Activated CD4-positive, alpha-beta T cell treated with anti-CD3 and anti-CD28 coated beads, Interleukin-10, Interleukin-2, amounts not matched to agents 100 ng/mL and 50 ng/mL, durations not matched to agents 16 hours and 8 hours (primary cell): ENCODE results near the gene VPS26B.
"Not testable (repeated sequence)": the region's sequence is repeated elsewhere in the genome, so short reads cannot be mapped to it uniquely, and the experiment has no call there.

Experiments
- DNase-seq: peaks from one replicate; pipeline ENCODE4 v3.0.0-alpha.2; 2020

Gene VPS26B

DNA sequence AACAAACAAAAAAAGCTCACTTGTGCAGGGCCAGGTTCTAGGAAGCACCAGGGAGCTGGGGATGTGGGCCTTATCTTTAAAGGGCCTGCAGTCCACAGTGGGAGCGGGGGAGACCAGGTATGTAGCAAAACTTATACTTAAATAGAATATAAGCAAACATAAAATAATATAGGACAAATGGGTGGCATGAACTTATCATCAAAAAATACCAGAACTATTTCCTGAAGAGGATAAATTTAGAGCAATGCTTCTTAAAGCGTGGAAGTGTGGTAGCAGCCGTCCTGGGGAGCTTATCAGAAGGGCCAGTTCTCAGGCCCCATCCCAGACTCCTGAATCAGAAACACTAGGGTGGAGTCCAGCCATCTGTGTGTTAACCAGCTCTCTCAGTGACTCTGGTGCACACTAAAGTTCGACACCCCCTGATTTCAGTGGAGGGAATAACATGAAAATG lies 9.3 kb downstream of the VPS26B start:
- DNase-seq, result no peak

DNA sequence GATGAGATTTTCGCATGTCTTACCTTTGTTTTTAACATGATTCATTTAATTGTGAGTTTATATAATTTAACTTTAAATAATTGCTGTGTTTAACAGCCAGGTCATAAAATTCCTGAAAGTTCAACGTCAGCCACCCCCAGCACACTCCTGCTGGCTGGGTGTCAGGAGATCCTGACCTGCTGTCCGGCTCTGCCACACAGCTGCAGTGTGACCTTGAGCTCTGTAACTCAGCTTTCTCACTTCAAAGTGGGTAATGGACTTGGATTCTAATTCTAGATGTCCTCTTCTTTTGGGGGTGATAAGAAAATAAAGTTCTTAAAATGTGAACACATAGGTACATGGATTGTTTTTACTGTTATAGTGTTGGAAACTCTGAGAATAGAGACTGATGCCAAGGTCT lies 10.9 kb downstream of the VPS26B start:
- DNase-seq, result no peak

DNA sequence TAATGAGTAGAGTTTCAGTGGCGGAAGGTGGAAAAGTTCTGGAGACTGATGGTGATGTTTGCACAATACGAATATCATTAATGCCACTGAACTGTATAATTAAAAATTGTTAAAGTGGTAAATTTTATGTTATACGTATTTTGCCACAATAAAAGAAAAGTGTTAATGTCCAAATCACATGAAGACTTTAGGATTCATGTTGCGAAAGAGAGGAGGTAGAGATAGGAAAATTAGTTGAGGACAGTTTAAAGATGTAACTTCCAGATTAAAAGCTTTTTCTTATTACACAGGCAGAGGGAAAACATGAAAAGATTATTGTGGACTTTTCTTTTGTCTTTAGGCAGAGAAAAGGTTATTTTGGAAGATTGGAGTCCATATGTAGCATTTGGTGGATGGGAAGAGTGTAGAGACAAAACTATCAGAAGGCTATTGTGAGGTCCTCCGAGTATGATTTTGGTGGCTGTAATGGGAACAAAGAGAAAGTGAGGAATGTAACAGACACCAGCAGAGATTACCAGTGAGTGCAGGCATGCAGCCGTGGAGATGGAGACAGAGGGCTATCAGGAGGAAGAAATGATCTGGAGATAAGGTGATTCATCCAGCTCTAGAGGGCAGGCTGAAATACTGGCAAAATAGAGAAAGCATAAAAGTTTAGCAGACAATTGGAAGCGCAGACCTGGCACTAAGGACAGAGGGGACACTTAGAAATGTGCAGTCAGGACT lies 12.5 kb downstream of the VPS26B start:
- no peak for DNase-seq

DNA sequence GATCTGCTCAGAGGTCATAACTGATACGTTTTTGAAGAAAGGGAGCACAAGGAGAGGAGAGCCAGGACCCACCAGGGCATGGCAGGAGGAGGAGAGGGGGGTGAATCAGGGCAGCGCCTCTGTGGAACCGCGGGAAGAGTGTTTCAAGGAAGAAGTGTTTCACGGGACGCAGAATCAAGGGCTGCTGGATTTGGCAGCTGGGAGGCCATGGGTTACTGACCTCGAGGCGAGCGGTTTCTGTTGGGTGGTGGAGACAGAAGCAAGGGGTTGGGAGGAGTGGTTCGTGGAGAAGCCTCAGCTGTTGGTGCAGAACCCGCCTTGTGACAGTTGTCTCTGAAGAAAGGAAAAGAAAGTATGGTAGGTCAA lies 13.1 kb downstream of the VPS26B start:
- no peak for DNase-seq

DNA sequence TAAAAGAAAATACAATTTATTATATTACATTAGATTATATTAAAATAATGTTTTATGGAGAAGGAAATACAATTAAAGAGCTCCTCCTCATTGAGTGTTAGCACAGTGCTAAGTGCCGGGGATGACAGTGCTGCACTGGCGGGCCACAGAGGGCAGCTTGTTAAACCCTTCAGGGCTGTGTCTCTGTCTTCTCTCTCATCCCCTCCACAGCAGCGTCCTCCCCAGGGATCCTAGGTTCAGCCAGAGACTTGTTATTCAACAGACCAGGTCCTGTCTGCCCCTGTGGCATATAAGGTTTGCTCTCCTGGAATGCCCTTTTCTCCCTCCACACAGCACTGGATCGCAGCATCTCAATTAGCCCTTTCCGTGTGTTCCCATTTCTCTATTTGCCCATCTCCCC lies 14.5 kb downstream of the VPS26B start:
- no peak for DNase-seq

DNA sequence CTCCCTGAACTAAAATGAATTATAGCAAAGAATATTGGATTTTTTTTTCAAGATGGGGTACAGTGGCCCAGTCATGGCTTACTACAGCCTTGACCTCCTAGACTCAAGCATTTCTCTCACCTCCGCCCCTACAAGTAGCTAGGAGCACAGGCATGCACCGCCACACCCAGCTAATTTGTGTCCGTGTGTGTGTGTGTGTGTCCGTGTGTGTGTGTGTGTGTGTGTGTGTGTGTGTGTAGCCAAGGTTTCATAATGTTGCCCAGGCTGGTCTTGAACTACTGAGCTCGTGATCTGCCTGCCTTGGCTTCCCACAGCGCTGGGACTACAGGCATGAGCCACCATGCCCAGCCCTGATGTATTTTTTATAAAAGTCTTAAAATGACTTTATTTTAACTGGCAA lies 16.1 kb downstream of the VPS26B start:
- no peak for DNase-seq

DNA sequence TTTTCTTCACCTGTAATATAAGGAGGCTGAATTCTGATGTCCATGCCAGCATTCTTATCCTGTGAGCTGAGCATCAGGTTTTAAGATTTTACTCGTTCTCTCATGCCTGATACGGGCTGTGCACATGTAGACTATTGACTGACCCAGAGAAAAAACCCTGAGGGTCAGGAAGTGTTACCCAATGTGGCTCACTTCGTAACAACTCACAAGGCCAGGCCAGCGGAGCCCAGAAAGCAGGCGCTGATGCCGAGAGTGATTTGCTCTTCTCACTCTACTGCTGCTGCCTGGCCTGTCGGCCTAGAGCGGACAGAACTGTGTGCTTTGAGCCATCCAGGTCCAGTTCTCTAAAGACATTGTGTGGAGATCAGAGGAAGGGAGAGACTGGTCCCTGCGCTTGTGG lies 17.9 kb downstream of the VPS26B start:
- no peak for DNase-seq

DNA sequence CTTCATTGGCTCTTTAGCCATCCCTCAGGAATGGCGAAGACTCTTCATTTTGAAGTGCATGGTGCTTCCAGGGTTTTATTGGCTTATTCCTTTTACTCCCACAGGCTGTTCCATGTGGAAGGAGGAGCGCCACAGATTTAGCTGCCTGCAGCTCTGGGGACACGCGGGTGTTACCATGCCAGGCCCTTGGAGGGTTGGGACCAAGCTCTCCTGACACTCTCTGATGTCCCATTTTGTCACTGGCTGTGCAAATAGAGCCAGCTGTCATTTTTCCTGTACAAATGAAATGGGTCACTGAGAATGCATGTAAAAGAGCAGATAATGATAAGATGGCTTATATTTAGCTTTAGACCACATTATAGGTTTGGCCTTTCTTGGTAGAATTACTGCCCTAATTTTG lies 19.4 kb downstream of the VPS26B start:
- DNase-seq, result no peak

DNA sequence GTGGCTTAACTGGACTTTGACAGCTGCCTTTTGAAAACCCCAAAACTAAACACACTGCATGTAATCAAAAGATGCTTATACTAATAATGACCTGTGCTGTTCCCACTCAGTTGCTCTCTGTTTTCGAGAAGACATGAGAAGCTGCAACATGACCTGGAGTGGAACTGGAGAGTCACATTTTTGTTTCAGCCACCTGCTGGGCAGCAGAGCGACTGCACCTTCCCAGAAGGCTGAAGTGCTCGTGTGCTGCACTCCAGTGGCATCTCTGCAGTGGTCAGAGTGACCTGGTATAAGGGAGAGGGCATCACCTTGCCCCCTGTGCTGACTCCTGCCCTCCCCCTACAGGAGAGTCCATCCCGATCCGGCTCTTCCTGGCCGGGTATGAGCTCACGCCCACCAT lies 20.1 kb downstream of the VPS26B start:
- DNase-seq, result no peak

DNA sequence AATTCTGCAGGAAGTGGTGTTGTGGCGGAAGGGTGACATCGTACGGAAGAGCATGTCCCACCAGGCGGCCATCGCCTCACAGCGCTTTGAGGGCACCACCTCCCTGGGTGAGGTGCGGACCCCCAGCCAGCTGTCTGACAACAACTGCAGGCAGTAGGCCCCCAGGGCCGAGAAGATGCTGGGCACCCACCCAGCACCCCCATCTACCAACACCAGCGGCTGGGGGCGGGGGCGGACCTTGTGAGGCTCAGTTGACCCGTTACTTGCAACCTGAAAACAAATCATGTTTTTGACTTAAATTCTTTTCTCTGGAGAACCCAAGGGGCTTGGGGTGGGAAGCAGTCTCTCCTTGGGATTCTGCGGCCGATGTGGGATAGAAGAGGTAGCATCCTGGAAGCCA lies 21.0 kb downstream of the VPS26B start:
- no peak for DNase-seq

DNA sequence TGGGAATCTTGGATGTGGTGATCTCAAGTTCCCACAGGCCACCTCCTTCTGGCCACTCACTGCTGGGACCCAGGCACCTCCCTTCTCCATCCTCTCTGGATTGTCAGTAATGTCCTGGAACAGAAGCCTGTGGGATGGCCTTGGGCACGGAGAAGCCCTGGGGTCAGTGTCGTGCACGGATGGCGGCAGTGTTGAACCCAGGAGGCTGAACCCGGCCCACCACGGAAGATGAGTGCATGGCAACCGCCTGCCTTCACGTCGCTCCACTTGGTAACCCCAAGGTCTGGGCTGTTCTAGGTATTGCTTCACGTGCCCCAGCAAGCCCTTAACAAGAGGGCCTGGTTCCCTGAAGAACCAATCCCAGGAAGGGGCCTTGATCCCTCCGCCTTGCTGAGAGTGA lies 21.6 kb downstream of the VPS26B start:
- DNase-seq, result no peak

DNA sequence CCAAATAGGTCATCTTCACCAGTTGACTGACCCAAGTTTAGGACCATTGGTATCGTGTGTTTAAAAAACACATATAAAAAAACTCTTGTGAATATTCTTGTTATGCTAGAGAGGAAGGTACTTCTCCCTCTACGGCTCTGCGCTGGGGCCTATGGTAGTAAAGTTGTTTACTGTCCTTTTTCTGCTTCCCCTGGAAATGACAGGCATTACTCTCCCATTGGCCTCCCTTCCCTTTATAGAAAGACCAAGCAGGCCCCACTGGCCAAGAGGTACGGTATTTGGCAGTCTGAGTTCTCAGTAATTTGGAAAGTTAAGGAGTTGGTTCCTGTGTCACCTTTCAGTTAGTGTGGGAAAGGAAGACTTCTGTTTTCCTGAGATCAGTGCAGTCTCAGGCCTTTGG lies 22.2 kb downstream of the VPS26B start:
- no peak for DNase-seq

DNA sequence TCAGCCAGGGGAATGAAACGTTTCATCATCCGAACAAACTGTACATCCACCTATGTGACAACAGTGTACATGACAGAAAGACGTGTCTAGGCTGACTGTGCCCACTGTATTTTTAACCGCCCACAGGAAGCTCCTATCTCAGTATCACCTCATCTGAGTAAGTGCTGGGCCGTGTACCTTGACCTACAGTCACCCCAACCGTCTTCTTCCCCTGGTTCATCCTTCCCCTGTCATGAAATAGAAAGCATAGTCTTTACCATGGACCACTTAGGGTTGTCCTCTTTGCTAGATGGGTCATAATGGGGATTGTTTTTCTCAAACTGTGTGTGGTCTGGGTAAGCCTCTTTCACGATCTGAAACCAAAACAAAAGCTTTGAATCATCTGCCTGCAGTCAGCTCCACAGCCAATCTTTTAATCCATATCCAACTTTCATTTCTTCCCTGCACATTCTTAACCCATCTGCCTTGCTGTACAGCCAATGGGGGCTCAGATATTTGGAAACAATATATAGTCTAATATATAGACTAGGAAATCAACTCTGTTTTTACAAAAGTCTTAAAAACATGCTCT lies 24.5 kb downstream of the VPS26B start:
- DNase-seq, result peak; percentile 43

DNA sequence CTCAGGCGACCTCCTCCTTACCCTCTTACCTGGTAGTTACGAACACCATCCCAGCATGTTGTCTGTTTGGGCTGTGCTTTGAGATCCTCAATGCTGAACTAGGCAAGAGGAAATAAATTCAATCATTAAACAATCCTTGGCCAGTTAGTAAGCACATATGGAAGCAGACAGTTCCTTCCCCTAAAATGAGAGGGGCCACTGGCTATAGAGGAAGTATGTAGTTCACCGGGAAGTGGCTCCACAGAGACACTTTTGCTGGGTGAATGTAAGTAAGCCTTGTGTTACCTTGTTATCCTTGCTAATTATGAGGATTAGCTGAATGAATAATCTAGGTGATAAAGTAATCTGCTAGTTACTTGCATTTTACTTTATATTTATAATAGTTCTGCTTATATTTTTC lies 25.8 kb downstream of the VPS26B start:
- no peak for DNase-seq

DNA sequence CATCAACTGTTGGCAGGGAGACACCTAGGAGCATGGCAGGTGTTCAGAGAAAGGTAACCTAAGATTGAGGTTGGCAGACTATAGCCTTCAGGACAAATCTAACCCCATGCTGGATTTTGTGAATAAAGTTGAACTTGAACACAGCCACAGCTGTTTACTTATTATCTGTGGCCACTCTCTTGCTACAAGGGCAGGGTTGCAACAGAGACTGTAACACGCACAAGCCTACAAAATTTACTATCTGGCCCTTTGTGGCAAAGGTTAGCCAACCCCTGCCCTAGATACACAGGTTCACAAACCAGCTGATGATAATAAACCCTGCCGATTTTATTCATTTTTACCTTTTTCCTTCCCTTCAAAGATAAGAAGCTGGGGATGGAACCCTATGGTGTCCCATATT lies 26.2 kb downstream of the VPS26B start:
- DNase-seq, result no peak

DNA sequence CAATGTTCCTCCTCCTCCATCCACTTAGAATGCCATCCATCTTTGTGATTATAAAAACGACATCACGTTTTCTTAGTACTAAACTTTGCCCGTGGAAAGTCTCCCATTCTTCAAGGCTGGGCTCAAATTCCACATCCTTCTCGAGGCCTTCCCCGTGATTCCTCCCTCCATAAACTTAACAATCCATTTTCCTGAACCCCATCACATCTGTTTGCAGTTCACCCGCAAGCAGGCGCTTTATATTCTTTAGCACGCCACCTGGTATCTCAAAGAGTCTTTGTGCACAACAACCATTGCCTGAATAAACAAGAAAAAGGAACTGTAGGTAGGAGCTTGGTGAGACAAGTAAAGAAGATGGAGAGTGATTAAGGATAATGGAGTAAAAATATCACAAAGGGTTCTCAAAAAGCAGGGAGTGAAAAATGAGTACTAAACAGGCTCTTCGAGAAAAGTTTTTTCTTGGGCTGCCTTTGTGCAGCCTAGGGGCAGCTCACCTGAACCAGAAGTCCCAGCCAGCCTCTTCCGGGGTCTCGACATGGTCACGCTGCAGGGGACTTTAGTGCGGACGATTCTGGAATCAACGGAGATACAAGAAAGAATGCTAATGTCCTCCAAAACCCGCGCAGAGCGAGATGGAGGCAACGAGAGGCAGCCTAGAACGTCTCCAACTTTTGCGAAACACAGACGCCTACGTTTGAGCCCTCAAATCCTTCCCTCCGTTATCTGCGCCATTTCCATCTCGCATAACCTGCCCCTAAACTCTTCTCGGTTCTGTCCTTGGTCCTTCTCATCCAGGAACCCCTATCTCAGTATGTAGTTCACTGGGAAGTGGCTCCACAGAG lies 28.1 kb downstream of the VPS26B start:
- DNase-seq, result no peak

DNA sequence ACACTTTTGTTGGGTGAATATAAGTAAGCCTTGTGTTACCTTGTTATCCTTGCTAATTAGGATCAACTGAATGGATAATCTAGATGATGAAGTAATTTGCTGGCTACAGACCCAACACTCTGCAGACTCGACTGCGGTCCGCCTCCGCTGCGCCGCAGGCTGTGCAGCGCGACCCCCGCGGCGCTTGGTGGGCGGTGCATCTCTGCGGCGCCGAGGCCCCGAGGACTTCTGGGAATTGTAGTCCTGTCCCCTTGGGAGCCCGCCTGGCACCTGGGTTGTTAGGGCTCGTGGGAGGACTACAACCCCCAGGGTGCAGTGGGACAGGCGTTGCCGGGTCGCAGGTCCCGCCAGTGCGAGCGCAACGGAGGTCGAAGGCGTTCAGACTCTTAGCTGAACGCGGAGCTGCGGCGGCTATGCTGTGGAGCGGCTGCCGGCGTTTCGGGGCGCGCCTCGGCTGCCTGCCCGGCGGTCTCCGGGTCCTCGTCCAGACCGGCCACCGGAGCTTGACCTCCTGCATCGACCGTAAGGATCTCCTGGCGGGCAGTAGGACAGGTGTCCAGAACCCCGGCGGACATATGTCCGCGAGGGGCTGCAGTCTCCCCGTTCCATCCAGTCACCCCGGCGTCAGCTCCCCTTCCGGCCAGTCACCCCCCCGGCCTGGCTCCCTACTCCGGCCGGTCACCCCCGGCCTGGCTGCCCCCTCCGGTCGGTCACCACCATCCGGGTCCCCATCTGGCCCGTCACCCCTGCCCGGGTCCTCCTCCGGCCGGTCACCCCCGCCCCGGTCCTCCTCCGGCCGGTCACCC lies 28.9 kb downstream of the VPS26B start, which contains the start of the genes ACAD8 and THYN1:
Gene ACAD8, plus strand, starts transcription at position 381 of the 806 bp plus-strand sequence. Its CDS starts 33 bp downstream, at position 414.
Gene THYN1, minus strand, starts transcription at position 165 of the 806 bp plus-strand sequence. CDS start 470 bp downstream, outside the sequence.
- DNase-seq, result peak; percentile 98

DNA sequence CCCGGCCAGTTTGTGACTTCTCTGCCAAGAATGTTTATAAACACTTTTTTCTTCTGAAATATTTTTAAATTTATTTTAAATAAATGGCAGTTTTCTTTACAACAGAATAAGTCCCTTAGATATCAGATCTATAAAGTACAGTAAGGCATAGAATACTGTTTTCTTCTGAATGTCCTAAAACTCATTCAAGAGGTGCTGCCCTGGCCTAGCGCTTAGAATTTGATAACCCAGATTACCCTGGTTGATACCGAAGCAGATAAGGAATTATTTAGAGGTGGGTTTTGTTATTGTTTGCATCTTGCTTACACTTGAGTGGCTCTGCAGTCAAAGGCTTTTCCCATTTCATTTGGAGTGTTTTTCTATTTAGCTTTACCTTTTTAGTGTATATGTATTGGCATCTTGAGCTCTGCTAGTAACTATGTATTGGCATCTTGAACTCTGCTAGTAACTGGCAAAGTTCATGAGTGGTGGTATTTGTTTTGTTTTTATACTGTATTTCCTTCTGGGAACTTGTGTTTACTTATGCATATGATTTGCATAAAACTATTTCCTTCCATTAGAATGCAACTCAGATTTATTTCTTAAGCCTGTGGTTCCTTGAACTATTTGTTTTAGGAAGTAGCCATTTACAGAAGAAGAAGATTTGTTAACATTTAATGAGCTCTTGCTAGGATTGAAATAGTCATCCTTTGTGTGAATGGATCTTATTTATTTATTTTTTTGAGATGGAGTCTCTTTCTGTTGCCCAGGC lies 30.1 kb downstream of the VPS26B start:
- DNase-seq, result no peak

DNA sequence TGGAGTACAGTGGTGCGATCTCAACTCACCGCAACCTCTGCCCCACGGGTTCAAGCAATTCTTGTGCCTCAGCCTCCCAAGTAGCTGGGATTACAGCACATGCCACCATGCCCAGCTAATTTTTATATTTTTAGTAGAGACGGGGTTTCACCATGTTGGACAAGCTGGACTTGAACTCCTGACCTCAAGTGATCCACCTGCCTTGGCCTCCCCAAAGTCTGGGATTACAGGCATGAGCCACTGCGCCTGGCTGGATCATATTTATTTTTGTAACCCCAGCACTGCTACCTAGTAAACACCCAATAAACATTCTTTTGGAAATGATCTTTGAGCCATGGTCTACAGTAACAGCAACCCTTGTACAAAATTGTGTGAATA lies 30.7 kb downstream of the VPS26B start:
- DNase-seq, result not testable (repeated sequence)

DNA sequence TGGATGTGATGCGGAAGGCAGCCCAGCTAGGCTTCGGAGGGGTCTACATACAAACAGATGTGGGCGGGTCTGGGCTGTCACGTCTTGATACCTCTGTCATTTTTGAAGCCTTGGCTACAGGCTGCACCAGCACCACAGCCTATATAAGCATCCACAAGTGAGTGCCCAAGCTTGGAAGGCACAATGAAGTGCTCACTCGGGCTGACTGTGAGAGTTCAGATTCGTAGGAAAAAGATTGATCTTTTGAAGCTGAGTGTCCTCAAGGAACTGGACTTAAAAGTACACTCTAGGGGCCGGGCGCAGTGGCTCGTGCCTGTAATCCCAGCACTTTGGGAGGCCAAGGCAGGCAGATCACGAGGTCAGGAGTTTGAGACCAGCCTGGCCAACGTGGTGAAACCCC lies 32.6 kb downstream of the VPS26B start:
- no peak for DNase-seq

DNA sequence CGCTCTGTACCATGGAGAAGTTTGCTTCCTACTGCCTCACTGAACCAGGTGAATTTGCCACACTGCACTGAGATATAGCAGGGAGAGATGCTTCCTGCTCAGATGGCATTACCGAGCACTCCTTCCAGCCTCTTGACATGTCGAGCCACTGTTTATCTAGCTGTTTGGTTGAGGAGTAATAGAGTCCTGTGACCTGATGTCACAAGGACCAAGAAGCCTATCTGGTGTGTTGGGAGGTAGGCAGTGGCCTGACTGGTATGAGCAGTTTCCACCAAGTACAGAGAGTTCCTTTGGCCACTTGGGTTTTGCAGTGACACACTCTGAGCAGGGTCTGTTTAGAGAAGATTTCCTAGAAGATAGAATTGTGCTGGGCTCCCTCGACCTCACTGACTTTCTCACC lies 34.1 kb downstream of the VPS26B start:
- no peak for DNase-seq

DNA sequence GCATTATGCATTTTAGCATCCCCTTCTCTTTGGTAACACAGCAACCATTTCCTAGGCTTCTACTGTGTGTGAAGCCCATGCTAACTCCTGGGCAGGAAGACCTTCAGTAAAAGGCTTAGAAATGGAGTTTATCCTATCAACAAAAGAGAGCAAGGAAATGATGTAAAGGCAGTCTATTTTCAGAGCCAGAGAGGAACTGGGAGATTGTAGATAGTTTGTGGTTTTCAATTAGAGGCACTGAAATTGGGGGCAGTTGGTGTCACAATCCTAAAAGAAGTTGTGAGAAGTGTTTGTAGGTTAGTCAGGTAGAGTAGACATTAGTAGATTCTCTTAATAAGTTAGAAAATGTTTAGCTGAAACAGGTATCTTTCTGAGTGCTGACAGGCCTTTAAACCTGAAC lies 36.0 kb downstream of the VPS26B start:
- no peak for DNase-seq
